Endothelial cell of hepatic sinusoid (primary cell): ENCODE results near the gene ZNF423.

Experiments
- in situ Hi-C: cut with HindIII; loops from 2 replicates; pipeline ENCODE4 v1.10.0; 2017; ENCODE audit warnings: low sequenced_read_pairs

The ZNF423 gene

DNA sequence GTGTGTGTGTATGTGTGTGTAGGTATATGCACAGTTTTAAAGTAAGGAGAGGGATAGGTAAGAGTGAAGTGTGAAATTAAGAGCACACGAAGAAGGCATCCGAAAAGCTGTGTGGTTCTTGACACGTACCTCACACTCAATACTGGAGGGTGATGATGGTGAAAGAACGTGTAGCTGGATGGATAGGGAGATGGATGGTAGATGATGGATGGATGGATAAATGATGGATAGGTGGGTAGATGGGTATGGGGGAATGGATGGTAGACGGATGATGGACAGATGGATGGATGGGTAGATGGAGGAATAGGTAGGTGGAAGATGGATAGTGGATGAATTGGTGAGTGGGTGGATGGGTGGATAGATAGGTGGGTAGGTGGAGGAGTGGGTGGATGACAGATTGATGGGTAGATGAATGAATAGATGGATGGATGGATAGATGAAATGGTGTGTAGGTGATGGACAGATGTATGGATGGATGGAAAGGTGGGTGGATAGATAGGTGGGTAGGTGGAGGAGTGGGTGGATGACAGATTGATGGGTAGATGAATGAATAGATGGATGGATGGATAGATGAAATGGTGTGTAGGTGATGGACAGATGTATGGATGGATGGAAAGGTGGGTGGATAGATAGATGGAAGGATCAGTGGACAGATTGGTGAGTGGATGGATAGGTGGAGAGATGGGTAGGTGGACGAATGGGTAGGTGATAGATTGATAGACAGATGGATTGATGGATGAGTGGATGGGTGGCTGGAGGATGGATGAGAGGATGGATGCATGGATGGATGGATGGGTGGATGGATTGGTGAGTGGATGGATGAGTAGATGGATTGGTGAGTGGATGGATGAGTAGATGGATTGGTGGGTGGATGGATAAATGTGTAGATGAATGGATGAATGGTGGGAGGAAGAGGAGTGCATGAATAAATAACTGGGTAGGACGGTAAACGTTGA lies 349.6 kb downstream of the ZNF423 start:
- in situ Hi-C loops: loop anchor here (25.0 kb wide), 2 partner anchors 94 to 381 kb away; no protein-coding TSS in a partner anchor

- in situ Hi-C loops: loop anchor here (25.0 kb wide), 2 partner anchors 93 to 382 kb away; no protein-coding TSS in a partner anchor
Observed at GRCh38 chr16:49505556-49505955, 350.4 kb downstream of the ZNF423 start.

GRCh38 chr16:49504626-49505025 lies 351.3 kb downstream of the ZNF423 start:
- in situ Hi-C loops: loop anchor here (25.0 kb wide), 2 partner anchors 92 to 383 kb away; no protein-coding TSS in a partner anchor

GRCh38 chr16:49504023-49504364 lies 351.9 kb downstream of the ZNF423 start:
- in situ Hi-C loops: loop anchor here (25.0 kb wide), 2 partner anchors 92 to 383 kb away; no protein-coding TSS in a partner anchor

GRCh38 chr16:49503256-49504022 lies 352.5 kb downstream of the ZNF423 start:
- in situ Hi-C loops: loop anchor here (25.0 kb wide), 2 partner anchors 91 to 384 kb away; no protein-coding TSS in a partner anchor

DNA sequence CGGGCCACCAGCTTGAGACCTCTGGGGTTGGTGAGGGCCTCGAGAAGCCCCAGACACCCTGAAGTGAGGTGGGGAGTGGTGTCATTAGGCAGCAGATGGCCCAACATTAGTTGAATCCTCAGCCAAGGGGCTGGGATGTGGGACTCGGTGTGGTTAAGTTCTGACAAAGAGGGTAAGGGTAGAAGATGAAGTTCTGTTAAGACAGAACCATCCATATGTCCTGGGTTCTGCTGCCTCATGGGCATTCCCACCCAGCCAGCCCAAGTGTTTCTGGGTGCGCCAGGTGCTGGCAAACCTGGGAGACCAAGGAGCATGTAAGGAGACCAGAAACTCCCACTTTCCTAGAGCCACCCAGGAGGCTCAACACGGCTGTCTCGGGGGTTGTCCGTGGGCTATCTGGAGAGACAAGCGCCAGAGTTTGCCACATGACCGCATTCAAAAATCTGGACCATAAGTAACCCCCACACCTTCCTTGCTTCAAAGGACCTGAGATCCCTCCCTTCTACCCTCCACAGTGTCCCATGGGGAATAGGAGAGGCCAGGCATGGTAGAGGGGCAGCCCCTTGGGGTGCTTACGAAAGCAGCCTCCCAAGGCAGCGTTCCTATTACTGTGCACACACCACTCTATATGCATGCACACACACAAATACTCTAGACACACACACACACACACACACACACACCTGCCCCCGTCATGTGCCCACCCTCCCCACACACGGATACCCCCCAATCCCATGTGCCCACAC lies 353.6 kb downstream of the ZNF423 start:
- in situ Hi-C loops: loop anchor here (25.0 kb wide), 2 partner anchors 90 to 385 kb away; no protein-coding TSS in a partner anchor

- in situ Hi-C loops: loop anchor here (25.0 kb wide), 2 partner anchors 88 to 387 kb away; no protein-coding TSS in a partner anchor
Observed at GRCh38 chr16:49499869-49500610, 355.9 kb downstream of the ZNF423 start.

- in situ Hi-C loops: no loop called here
Observed at GRCh38 chr16:49499414-49499785, 356.5 kb downstream of the ZNF423 start.

GRCh38 chr16:49498666-49499413 lies 357.1 kb downstream of the ZNF423 start:
- in situ Hi-C loops: no loop called here

DNA sequence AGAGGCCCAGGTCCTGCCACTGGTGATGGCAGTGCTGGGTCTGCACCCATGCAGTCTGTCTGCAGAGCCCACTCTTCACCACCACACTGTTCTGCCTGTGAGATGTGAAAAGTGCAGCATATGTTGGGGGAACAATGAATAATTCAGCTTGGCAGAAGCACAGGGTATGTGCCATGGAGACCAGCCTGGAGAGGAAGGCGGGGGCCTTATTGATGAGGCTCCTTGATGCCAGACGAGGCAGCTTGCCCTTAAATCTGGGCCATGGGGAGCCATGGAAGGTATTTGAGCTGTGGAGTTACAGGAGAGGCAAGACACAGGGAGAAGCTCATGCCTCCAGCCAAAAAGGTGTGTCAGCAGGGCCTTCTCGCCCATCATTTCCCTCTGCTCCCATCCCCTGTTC lies 357.6 kb downstream of the ZNF423 start:
- in situ Hi-C loops: no loop called here

- in situ Hi-C loops: no loop called here
Observed at GRCh38 chr16:49497466-49497865, 358.4 kb downstream of the ZNF423 start.

DNA sequence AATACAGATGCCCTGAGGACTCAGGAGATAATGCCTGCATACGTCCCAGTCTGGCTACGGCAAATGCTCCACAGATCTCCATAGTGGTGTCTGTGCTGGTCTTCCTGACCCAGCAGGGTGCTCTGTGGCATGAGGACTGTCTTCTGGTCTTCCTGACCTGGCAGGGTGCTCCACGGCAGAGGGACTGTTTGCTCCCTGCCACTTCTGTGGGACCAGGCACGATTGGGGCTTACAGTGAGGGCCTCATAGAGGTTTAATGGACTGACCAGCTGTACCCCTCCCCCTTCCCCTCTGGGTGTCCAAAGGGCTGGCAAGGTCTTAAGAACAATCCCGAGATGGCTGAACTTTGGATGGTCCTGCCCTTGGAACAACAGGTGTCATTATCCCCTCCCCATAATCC lies 359.3 kb downstream of the ZNF423 start:
- in situ Hi-C loops: no loop called here

DNA sequence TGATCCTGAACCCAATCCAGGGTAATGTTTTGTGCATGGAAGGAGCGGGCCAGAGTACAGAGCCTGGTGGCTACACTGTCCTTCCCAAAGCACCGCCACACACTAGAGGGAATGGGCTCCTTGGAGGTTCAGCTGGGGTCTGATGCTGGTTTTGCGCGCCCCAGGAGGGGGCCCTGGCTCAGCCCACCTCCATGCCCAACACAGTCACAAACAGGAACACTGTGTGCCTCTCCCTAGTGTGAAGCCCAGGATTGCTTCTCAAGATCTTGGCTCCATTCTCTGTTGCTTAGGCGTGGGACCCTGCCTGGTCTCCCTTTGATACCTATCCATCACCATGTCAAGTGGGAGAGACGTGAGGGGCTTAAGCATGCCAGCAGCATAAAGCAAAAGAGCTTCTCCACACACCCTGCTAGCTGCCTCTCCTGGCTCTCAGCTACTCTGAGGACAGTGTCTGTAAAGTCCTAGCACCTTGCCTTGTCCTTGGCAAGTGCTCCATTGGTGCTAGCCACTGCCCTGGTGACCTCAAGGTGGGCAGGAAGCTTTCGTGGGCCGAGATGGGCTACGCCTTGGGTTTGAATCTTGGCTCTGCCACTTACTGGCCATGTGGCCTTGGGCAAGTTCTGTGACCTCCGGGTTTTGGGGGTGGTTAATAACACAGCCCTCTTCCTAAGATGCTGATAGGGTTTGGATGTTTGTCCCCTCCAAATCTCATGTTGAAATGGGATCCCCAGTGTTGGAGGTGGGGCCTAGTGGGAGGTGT lies 360.1 kb downstream of the ZNF423 start:
- in situ Hi-C loops: no loop called here

- in situ Hi-C loops: no loop called here
Observed at GRCh38 chr16:49494891-49495566, 360.9 kb downstream of the ZNF423 start.

DNA sequence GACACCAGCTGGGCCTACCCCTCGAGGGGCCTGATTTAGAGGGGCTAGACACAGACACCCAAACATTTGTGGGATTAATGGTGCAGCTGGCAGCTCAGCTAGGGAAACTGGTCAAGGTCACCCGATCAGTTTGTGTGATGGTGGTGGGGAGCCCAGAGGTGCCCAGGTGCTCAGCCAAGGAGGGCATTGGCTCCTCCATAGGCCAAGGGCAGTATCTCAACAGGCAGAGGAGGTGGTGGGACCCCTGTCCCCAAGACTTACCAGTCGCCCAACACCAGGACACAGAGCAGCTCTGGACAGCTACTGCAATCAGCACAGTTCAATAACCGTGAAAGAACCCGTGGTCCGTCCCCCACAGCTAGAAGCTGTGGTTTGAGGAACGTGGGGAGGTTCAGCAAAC lies 361.4 kb downstream of the ZNF423 start:
- in situ Hi-C loops: no loop called here

- in situ Hi-C loops: no loop called here
Observed at GRCh38 chr16:49493836-49494235, 362.1 kb downstream of the ZNF423 start.

DNA sequence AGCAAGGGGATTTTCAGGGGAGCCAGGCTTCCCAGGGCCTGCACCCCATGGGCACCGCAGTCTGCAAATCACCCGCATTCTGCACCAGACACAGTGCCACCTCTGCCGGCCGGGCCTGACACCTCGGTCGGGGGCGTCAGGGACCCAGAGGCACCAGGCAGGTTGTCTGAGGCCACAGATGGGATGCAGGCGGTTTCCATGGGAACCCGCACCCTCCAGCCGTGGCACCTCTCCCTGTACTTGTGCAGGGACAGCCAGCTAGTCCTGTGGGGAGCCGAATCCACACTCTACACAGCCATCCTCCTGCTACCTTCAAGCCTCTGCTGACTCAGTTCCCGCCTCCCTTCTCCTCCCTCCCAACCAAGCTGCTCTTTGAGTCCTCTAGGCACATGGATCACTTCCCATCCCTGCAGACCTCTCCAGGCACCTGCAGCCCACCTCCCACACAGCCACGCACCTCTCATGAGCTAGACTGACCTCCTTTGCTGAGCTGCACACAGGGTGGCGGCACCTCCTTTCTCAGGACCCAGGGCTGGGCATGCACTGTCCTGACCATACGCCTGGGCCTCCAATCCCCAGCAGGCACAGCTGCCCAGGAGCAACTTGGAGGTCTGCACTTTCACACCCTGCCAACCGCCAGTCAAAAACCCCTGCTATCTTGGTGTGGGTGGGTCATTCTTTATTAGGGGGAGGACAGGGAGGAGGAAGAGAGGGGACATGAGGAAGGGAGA lies 362.9 kb downstream of the ZNF423 start:
- in situ Hi-C loops: no loop called here
